ENCODE results near the gene LONP2.
"Not testable (repeated sequence)": the region's sequence is repeated elsewhere in the genome, so short reads cannot be mapped to it uniquely, and the experiment has no call there.

Gene LONP2

DNA sequence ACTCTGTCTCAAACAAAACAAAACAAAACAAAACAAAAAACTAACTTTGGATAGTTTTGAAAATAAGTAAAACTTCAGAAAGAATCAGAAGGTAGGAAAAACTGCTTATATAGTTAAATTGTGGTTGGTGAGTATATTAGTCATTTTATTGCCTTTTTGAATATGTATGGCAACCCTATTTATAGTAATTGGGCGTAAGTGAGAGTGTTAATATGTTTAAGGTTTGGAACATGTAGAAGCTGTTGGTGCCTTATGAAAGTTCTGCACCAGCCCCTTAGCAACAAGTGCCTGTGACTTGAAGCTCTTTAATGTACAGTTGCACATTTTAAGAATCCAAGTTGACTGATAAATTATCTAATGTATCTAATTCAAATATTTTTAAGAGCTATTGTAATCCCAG lies 50.6 kb downstream of the LONP2 start:
- DNase-seq (ENCODE audit: insufficient read length) (no peak), FAIRE-seq (no peak)
- no peak for TF ChIP-seq TAF1 (IDR thresholded peaks at IDR 0.05; ENCODE audit: borderline replicate concordance, low read depth, low read length)
- TF ChIP-seq POLR2A (IDR thresholded peaks at IDR 0.05; ENCODE audit: low read depth, low read length), result no peak
- TF ChIP-seq POLR2AphosphoS5 (IDR thresholded peaks at IDR 0.05; ENCODE audit: low read depth, low read length), result no peak

DNA sequence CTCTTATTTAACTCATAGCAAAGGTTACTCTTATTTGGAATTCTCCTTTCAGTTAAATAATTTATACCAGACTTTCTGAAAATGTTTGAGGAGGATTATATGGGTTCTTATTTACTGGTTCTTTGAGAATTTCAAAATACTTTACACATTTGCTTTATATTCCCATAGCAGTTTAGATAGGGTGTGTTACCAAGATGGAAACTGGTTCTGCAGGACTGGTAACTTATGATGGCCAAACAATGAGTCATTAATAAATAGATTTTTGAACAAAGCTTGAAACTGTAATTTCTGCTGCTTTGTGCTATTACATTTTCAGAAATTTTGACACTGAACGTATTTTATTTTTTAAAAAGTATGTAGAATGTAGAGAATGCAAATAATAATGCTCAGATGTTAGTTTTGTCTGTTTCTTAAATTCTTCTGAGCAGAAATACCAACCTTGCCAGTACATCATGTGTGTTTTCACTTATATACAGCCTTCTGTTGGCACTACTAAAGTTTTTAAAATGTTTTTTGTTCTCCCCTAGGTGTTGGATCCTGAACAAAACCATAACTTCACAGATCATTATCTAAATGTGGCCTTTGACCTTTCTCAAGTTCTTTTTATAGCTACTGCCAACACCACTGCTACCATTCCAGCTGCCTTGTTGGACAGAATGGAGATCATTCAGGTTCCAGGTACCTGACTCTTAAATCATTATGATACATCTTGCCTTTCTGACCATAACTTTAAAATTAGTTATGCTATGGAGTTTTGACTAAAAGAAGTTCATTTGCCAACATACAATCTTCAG lies 51.6 kb downstream of the LONP2 start:
- TF ChIP-seq POLR2A (IDR thresholded peaks at IDR 0.05; ENCODE audit: low read depth, low read length) (no peak), POLR2AphosphoS5 (IDR thresholded peaks at IDR 0.05; ENCODE audit: low read depth, low read length) (no peak), TAF1 (IDR thresholded peaks at IDR 0.05; ENCODE audit: borderline replicate concordance, low read depth, low read length) (no peak)
- FAIRE-seq, result no peak
- no peak for DNase-seq (ENCODE audit: insufficient read length)

DNA sequence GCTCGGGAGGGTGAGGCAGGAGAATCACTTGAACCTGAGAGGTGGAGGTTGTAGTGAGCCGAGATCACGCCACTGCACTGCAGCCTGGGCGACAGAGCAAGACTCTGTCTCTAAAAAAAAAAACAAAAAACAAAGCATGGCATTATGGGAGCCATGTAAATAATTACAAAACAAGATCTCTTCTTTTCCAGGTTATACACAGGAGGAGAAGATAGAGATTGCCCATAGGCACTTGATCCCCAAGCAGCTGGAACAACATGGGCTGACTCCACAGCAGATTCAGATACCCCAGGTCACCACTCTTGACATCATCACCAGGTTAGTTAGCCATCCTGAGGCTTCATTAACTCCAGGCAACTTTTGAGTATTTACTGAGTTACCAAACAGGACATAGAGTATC lies 55.4 kb downstream of the LONP2 start:
- DNase-seq (ENCODE audit: insufficient read length), result no peak
- no peak for TF ChIP-seq POLR2A (IDR thresholded peaks at IDR 0.05; ENCODE audit: low read depth, low read length)
- FAIRE-seq, result no peak

DNA sequence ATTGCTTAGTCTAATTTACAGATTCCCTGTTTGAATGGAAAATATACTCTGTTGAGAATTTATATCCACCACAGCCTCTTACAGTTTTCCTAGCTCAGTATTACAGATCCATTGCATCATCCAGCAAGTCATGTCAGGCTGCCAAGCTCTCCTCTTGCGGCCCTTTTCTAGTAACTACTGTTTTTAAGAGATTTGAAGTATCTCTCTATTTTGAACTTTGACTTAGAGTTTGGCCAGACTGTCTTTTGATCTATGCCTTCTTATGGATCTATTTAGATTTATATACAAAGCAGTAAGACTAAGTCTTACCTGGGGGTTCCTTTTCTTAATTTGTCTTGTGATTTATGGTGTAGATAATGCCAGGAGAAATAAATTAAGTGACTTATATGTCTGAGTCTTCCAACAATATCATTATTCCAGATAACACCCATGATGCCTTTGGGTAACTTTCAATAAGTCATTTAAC lies 56.3 kb downstream of the LONP2 start:
- TF ChIP-seq POLR2AphosphoS5 (IDR thresholded peaks at IDR 0.05; ENCODE audit: low read depth, low read length) (no peak), POLR2A (IDR thresholded peaks at IDR 0.05; ENCODE audit: low read depth, low read length) (no peak), TAF1 (IDR thresholded peaks at IDR 0.05; ENCODE audit: borderline replicate concordance, low read depth, low read length) (no peak)
- no peak for DNase-seq (ENCODE audit: insufficient read length)
- no peak for FAIRE-seq

DNA sequence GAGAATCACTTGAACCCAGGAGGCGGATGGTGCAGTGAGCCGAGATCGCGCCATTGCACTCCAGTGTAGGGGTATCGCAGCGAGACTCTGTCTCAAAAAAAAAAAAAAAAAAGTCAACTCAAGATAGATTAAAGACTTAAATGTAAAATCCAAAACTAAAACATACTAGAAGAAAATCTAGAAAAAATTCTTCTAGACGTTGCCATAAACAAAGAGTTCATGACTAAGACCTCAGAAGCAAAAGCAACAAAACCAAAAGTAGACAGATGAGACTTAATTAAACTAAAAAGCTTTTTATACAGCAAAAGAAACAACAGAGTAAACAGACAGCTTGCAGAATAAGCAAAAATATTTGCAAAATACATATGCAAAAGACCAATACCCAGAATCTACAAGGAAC lies 64.4 kb downstream of the LONP2 start:
- TF ChIP-seq POLR2A (IDR thresholded peaks at IDR 0.05; ENCODE audit: low read depth, low read length) (no peak), POLR2AphosphoS5 (IDR thresholded peaks at IDR 0.05; ENCODE audit: low read depth, low read length) (no peak), TAF1 (IDR thresholded peaks at IDR 0.05; ENCODE audit: borderline replicate concordance, low read depth, low read length) (no peak)
- no peak for DNase-seq (ENCODE audit: insufficient read length)
- no peak for FAIRE-seq

DNA sequence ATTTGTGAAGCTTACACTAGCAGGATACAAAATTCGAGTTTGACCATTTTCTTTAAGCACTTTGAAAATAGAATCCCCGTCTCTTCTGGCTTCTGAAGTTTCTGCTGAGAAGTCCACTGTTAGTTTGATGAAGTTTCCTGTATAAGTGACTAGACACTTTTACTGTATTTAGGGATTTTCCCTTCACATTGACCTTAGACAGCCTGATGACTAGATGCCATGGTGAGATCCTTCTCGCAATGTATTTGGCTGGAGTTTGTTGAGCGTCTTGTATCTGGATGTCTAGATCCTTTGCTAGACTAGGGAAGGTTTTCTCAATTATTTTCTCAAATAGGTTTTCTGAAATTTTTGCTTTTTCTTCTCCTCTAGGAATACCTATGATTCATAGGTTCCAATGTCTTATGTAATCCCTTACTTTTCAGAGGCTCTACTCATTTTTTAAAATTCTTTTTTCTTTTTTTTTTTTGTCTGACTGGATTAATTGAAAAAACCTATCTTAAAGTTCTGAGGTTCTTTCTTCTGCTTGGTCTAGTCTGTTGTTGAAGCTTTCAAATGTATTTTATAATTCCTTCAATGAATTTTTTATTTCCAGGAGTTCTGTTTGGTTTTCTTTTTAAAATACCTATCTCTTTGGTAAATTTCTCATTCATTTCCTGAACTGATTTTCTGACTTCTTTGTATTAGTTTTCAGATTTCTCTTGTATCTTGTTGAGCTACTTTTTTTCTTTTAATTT lies 67.0 kb downstream of the LONP2 start:
- no peak for TF ChIP-seq TAF1 (IDR thresholded peaks at IDR 0.05; ENCODE audit: borderline replicate concordance, low read depth, low read length)
- TF ChIP-seq POLR2AphosphoS5 (IDR thresholded peaks at IDR 0.05; ENCODE audit: low read depth, low read length), result no peak
- TF ChIP-seq POLR2A (IDR thresholded peaks at IDR 0.05; ENCODE audit: low read depth, low read length), result no peak
- DNase-seq (ENCODE audit: insufficient read length), result no peak
- FAIRE-seq, result no peak

DNA sequence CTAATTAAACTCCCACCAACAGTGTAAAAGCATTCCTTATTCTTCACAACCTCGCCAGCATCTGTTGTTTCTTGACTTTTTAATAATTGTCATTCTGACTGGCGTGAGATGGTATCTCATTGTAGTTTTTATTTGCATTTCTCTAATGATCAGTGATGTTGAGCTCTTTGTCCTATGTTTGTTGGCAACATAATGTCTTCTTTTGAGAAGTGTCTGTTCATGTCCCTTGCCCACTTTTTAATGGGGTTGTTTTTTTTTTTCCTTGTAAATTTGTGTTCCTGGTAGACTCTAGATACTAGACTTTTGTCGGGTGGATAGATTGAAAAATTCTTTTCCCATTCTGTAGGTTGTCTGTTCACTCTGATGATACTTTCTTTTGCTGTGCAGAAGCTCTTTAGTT lies 69.8 kb downstream of the LONP2 start:
- FAIRE-seq, result not testable (repeated sequence)

DNA sequence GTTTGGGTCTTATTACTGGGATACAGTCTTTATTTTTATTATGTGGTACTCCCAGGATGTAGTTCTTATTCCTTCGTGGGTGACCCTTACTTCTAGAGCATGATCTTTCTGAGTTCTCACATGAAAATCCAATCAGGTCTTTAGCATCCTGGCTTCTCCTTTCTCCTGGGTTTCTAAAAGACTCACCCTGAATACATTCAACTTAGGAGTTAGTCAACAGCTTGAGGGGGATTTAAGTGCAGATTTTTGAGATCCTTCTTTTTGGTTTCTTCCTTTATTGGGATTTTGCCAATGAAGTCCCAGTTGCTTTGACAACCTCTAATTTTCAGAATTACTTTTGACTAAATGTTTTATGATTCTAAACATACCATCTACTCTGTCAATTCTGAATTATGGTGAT lies 72.9 kb downstream of the LONP2 start:
- no peak for TF ChIP-seq TAF1 (IDR thresholded peaks at IDR 0.05; ENCODE audit: borderline replicate concordance, low read depth, low read length)
- no peak for TF ChIP-seq POLR2AphosphoS5 (IDR thresholded peaks at IDR 0.05; ENCODE audit: low read depth, low read length)
- FAIRE-seq (no peak), DNase-seq (ENCODE audit: insufficient read length) (no peak)

More for the DNA sequence above, 69.8 kb downstream of the LONP2 start:
- not testable (repeated sequence) for DNase-seq (ENCODE audit: insufficient read length)

DNA sequence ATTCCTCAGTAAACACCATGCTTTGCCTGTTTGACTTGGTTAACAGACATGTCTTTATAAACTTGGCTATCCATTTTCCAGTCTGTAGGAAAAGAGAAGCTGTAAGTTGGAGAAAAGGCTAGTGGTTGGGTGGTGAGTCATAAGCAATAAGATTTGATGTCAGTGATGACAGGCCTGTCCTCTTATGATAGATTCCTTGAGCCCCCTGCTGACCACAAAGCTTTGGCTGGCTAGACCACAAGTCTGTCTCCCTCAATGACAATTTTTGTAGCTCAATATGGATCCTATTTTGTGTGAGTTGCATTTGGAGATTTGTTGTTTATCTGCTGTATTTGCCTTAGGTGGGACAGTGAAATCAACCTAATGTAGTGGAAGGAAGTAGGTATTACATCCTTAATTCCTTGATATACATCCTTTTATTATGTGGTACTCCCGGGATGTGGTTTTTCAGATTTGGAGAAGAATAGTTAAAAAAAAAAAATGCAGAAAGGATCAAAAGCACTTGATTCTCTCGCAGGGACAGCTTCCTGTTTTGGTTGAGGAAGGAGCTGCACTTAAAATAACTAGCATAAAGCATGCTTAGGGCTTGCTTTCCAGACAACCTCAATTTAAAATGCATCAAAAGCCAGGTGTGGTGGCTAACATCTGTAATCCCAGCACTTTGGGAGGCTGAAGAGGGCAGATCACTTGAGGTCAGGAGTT lies 73.7 kb downstream of the LONP2 start:
- no peak for DNase-seq (ENCODE audit: insufficient read length)
- FAIRE-seq, result no peak

DNA sequence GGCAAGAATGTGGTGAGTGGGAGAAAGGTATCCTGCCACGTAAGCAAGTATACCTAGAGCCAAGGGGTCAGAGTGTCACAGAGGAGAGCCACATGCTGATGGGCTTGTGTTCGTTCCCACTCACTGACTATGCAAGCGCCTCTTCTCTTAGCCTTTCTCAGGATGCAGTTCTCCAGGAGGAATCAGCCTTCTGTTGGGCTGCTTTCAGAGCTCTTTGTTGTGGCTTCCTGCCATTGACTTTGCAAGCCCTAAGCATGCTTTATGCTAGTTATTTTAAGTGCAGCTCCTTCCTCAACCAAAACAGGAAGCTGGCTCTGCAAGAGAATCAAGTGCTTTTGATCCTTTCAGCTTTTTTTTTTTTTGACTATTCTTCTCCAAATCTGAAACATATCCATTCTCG lies 74.5 kb downstream of the LONP2 start:
- no peak for FAIRE-seq
- no peak for TF ChIP-seq TAF1 (IDR thresholded peaks at IDR 0.05; ENCODE audit: borderline replicate concordance, low read depth, low read length)
- DNase-seq (ENCODE audit: insufficient read length), result no peak

More for the DNA sequence above, 73.7 kb downstream of the LONP2 start:
- TF ChIP-seq TAF1 (IDR thresholded peaks at IDR 0.05; ENCODE audit: borderline replicate concordance, low read depth, low read length) (no peak), POLR2AphosphoS5 (IDR thresholded peaks at IDR 0.05; ENCODE audit: low read depth, low read length) (no peak), POLR2A (IDR thresholded peaks at IDR 0.05; ENCODE audit: low read depth, low read length) (no peak)

DNA sequence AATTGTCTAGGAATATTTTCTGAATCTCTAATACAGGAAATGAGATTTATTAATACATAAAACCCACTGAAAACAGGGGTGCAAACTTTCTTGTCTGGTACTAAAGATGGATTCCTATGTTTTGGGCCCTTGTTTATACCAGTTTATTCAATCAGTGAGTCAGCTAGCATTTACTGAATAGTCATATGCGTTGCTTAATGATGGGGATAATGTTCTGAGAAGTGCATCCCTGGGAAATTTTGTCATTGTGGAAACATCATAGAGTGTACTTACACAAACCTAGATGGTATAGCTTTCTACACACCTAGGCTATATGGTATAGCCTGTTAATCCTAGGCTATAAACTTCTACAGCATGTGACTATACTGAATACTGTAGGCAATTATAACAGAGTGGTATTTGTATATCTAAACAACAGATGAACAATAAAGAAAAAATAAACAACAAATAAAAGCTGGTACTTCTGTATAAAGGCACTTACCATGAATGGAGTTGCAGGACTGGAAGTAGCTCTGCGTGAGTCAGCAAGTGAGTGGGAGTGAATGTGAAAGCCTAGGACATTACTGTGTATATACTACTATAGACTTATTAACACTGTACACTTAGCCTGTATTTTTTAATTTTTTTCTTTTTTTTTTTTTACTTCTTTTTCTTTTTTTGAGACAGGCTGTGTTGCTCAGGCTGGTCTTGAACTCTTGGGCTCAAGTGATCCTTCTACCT lies 77.4 kb downstream of the LONP2 start:
- no peak for DNase-seq (ENCODE audit: insufficient read length)
- TF ChIP-seq POLR2AphosphoS5 (IDR thresholded peaks at IDR 0.05; ENCODE audit: low read depth, low read length) (no peak), TAF1 (IDR thresholded peaks at IDR 0.05; ENCODE audit: borderline replicate concordance, low read depth, low read length) (no peak), POLR2A (IDR thresholded peaks at IDR 0.05; ENCODE audit: low read depth, low read length) (no peak)
- no peak for FAIRE-seq

Measured in GM12892 (cell line).